ENCODE data around the gene UBR4.

GRCh38 chr1:19046972-19047731 lies 162.9 kb downstream of the UBR4 start:
- TF ChIP-seq EZH2 (IDR thresholded peaks at IDR 0.05; ENCODE audit: borderline replicate concordance) (no peak), CTCF (IDR thresholded peaks at IDR 0.05; ENCODE audit: poor library complexity) (no peak), EZH2phosphoT487 (IDR thresholded peaks at IDR 0.05; ENCODE audit: low read depth, severe bottlenecking, unreplicated experiment) (no peak)
